ENCODE measurements around the gene FURIN.

Gene FURIN

GRCh38 chr15:90911906-90912769 is 43.8 kb downstream of the FURIN start:
- no peak for DNase-seq (ENCODE audit: low read depth, low spot score)

GRCh38 chr15:90912770-90913075 is 44.3 kb downstream of the FURIN start:
- peaks cover 47% of the 10 kb centered on the region for H3K36me3 ChIP-seq (ENCODE audit: insufficient read depth, insufficient read length, low read length)
- no peak overlapping the region for H3K9ac ChIP-seq (ENCODE audit: insufficient read length, low read depth)
- H3K27me3 ChIP-seq (ENCODE audit: insufficient read depth, insufficient read length), result no peaks in the 10 kb centered on the region
- H3K9me3 ChIP-seq (ENCODE audit: insufficient read depth, low read length), result no peaks in the 10 kb centered on the region
- H3K4me1 ChIP-seq (ENCODE audit: insufficient read depth, insufficient read length), result peaks cover 10% of the 10 kb centered on the region
- DNase-seq (ENCODE audit: low read depth, low spot score), result no peak
- TF ChIP-seq SUZ12 (IDR thresholded peaks at IDR 0.05; ENCODE audit: extremely low read depth, insufficient read depth, insufficient read length), result no peak
- TF ChIP-seq YY1 (IDR thresholded peaks at IDR 0.05; ENCODE audit: insufficient read depth, insufficient read length), result no peak
- no peak overlapping the region for H3K4me3 ChIP-seq (ENCODE audit: insufficient read length, low read depth)

More at GRCh38 chr15:90911906-90912769, 43.8 kb downstream of the FURIN start:
- H3K4me3 ChIP-seq (ENCODE audit: insufficient read length, low read depth), result no peak overlapping the region
- H3K36me3 ChIP-seq (ENCODE audit: insufficient read depth, insufficient read length, low read length), result peaks cover 49% of the 10 kb centered on the region
- H3K27me3 ChIP-seq (ENCODE audit: insufficient read depth, insufficient read length), result no peaks in the 10 kb centered on the region
- no peaks in the 10 kb centered on the region for H3K9me3 ChIP-seq (ENCODE audit: insufficient read depth, low read length)
- H3K4me1 ChIP-seq (ENCODE audit: insufficient read depth, insufficient read length), result peaks cover 10% of the 10 kb centered on the region
- TF ChIP-seq ZNF274 (IDR thresholded peaks at IDR 0.05; ENCODE audit: low read depth, low read length) (no peak), YY1 (IDR thresholded peaks at IDR 0.05; ENCODE audit: insufficient read depth, insufficient read length) (no peak), SUZ12 (IDR thresholded peaks at IDR 0.05; ENCODE audit: extremely low read depth, insufficient read depth, insufficient read length) (no peak)
- no peak overlapping the region for H3K9ac ChIP-seq (ENCODE audit: insufficient read length, low read depth)

- Histone ChIP-seq H3K4me1 (ENCODE audit: insufficient read depth, insufficient read length) (peaks cover 10% of the 10 kb centered on the region), H3K9me3 (ENCODE audit: insufficient read depth, low read length) (no peaks in the 10 kb centered on the region), H3K27me3 (ENCODE audit: insufficient read depth, insufficient read length) (no peaks in the 10 kb centered on the region), H3K36me3 (ENCODE audit: insufficient read depth, insufficient read length, low read length) (peaks cover 53% of the 10 kb centered on the region), H3K4me3 (ENCODE audit: insufficient read length, low read depth) (no peak overlapping the region), H3K9ac (ENCODE audit: insufficient read length, low read depth) (no peak overlapping the region)
- TF ChIP-seq YY1 (IDR thresholded peaks at IDR 0.05; ENCODE audit: insufficient read depth, insufficient read length) (no peak), ZNF274 (IDR thresholded peaks at IDR 0.05; ENCODE audit: low read depth, low read length) (no peak), SUZ12 (IDR thresholded peaks at IDR 0.05; ENCODE audit: extremely low read depth, insufficient read depth, insufficient read length) (no peak)
- no peak for DNase-seq (ENCODE audit: low read depth, low spot score)
These were observed 45.1 kb downstream of the FURIN start for GRCh38 chr15:90913398-90913944.

GRCh38 chr15:90914305-90915080 is 46.1 kb downstream of the FURIN start:
- H3K4me1 ChIP-seq (ENCODE audit: insufficient read depth, insufficient read length), result peaks cover 10% of the 10 kb centered on the region
- no peaks in the 10 kb centered on the region for H3K27me3 ChIP-seq (ENCODE audit: insufficient read depth, insufficient read length)
- no peak for DNase-seq (ENCODE audit: low read depth, low spot score)
- H3K4me3 ChIP-seq (ENCODE audit: insufficient read length, low read depth), result no peak overlapping the region
- TF ChIP-seq ZNF274 (IDR thresholded peaks at IDR 0.05; ENCODE audit: low read depth, low read length), result no peak
- no peak for TF ChIP-seq YY1 (IDR thresholded peaks at IDR 0.05; ENCODE audit: insufficient read depth, insufficient read length)
- TF ChIP-seq SUZ12 (IDR thresholded peaks at IDR 0.05; ENCODE audit: extremely low read depth, insufficient read depth, insufficient read length), result no peak
- H3K9me3 ChIP-seq (ENCODE audit: insufficient read depth, low read length), result no peaks in the 10 kb centered on the region
- H3K9ac ChIP-seq (ENCODE audit: insufficient read length, low read depth), result no peak overlapping the region
- H3K36me3 ChIP-seq (ENCODE audit: insufficient read depth, insufficient read length, low read length), result peaks cover 60% of the 10 kb centered on the region

- Histone ChIP-seq H3K27me3 (ENCODE audit: insufficient read depth, insufficient read length) (no peaks in the 10 kb centered on the region), H3K4me3 (ENCODE audit: insufficient read length, low read depth) (no peak overlapping the region), H3K36me3 (ENCODE audit: insufficient read depth, insufficient read length, low read length) (peaks cover 69% of the 10 kb centered on the region), H3K9ac (ENCODE audit: insufficient read length, low read depth) (no peak overlapping the region), H3K9me3 (ENCODE audit: insufficient read depth, low read length) (no peaks in the 10 kb centered on the region), H3K4me1 (ENCODE audit: insufficient read depth, insufficient read length) (peaks cover 10% of the 10 kb centered on the region)
- no peak for DNase-seq (ENCODE audit: low read depth, low spot score)
- TF ChIP-seq ZNF274 (IDR thresholded peaks at IDR 0.05; ENCODE audit: low read depth, low read length) (no peak), SUZ12 (IDR thresholded peaks at IDR 0.05; ENCODE audit: extremely low read depth, insufficient read depth, insufficient read length) (no peak), YY1 (IDR thresholded peaks at IDR 0.05; ENCODE audit: insufficient read depth, insufficient read length) (no peak)
These were observed 46.9 kb downstream of the FURIN start for GRCh38 chr15:90915216-90915807.

- H3K36me3 ChIP-seq (ENCODE audit: insufficient read depth, insufficient read length, low read length), result peaks cover 63% of the 10 kb centered on the region
- H3K9ac ChIP-seq (ENCODE audit: insufficient read length, low read depth), result no peak overlapping the region
- H3K9me3 ChIP-seq (ENCODE audit: insufficient read depth, low read length), result no peaks in the 10 kb centered on the region
- no peak overlapping the region for H3K4me3 ChIP-seq (ENCODE audit: insufficient read length, low read depth)
- peaks cover 10% of the 10 kb centered on the region for H3K4me1 ChIP-seq (ENCODE audit: insufficient read depth, insufficient read length)
- H3K27me3 ChIP-seq (ENCODE audit: insufficient read depth, insufficient read length), result no peaks in the 10 kb centered on the region
- TF ChIP-seq ZNF274 (IDR thresholded peaks at IDR 0.05; ENCODE audit: low read depth, low read length) (no peak), SUZ12 (IDR thresholded peaks at IDR 0.05; ENCODE audit: extremely low read depth, insufficient read depth, insufficient read length) (no peak), YY1 (IDR thresholded peaks at IDR 0.05; ENCODE audit: insufficient read depth, insufficient read length) (no peak)
- DNase-seq (ENCODE audit: low read depth, low spot score), result no peak
These were observed 47.5 kb downstream of the FURIN start for GRCh38 chr15:90915808-90916440.

Data from NT2/D1 (cell line).